Hematopoietic multipotent progenitor cell treated with erythropoietin and hydrocortisone succinate and interleukin-3 and kit ligand, for 8 days (in vitro differentiated cells): ENCODE measurements around the gene ADGRF4.

Experiments
- DNase-seq: peaks from one replicate; pipeline ENCODE4 v3.0.0-alpha.2; 2015

The ADGRF4 gene

GRCh38 chr6:47698342-47698787 is at the start of gene ADGRF4:
TSS of gene ADGRF4 (plus strand) at chr6:47698580. CDS start at chr6:47707246, 8,666 bp downstream.
- no peak for DNase-seq

GRCh38 chr6:47650553-47651432 is 47.6 kb upstream of the ADGRF4 start:
- DNase-seq = no peak

GRCh38 chr6:47651505-47651944 is 46.9 kb upstream of the ADGRF4 start:
- no peak for DNase-seq

- DNase-seq = no peak
Observed at GRCh38 chr6:47653706-47654105, 44.7 kb upstream of the ADGRF4 start.

GRCh38 chr6:47654255-47654654 is 44.1 kb upstream of the ADGRF4 start:
- DNase-seq = no peak

- no peak for DNase-seq
Observed at GRCh38 chr6:47655719-47656595, 42.4 kb upstream of the ADGRF4 start.

- no peak for DNase-seq
Observed at GRCh38 chr6:47661960-47662359, 36.4 kb upstream of the ADGRF4 start.

GRCh38 chr6:47663462-47664216 is 34.7 kb upstream of the ADGRF4 start:
- no peak for DNase-seq

GRCh38 chr6:47665112-47665511 is 33.3 kb upstream of the ADGRF4 start:
- DNase-seq = no peak

GRCh38 chr6:47669684-47670513 is 28.5 kb upstream of the ADGRF4 start:
- DNase-seq = no peak

- no peak for DNase-seq
Observed at GRCh38 chr6:47670851-47671250, 27.5 kb upstream of the ADGRF4 start.

GRCh38 chr6:47671777-47672176 is 26.6 kb upstream of the ADGRF4 start:
- no peak for DNase-seq

- DNase-seq = no peak
Observed at GRCh38 chr6:47672816-47673215, 25.6 kb upstream of the ADGRF4 start.

GRCh38 chr6:47674673-47675072 is 23.7 kb upstream of the ADGRF4 start:
- DNase-seq = no peak

GRCh38 chr6:47677381-47678100 is 20.8 kb upstream of the ADGRF4 start:
- DNase-seq = no peak

GRCh38 chr6:47678739-47679138 is 19.6 kb upstream of the ADGRF4 start:
- DNase-seq = no peak

GRCh38 chr6:47679322-47679906 is 19.0 kb upstream of the ADGRF4 start:
- DNase-seq = no peak

- no peak for DNase-seq
Observed at GRCh38 chr6:47680051-47680450, 18.3 kb upstream of the ADGRF4 start.

- no peak for DNase-seq
Observed at GRCh38 chr6:47680724-47681123, 17.7 kb upstream of the ADGRF4 start.

GRCh38 chr6:47681201-47681990 is 17.0 kb upstream of the ADGRF4 start:
- DNase-seq = no peak
